Measurements from ENCODE around the gene ACBD6.

ACBD6 gene

GRCh38 chr1:180249725-180250498 is 252.5 kb downstream of the ACBD6 start:
- in situ Hi-C loops (cut with HindIII; ENCODE audit: low pct_ligation_motif_present, low sequenced_read_pairs), result no loop called here
- TF ChIP-seq CTCF (IDR thresholded peaks at IDR 0.05; ENCODE audit: low read depth, low read length, missing control alignments), result no peak
- H3K27me3 ChIP-seq (replicated peaks), result no peaks in the 10 kb centered on the region
- no peaks in the 10 kb centered on the region for H3K36me3 ChIP-seq (replicated peaks)
- H3K4me3 ChIP-seq (ENCODE audit: low read depth, low read length), result no peak overlapping the region
- no peak overlapping the region for H3K27ac ChIP-seq
- no peak for DNase-seq

- peak; percentile 36 for TF ChIP-seq CTCF (IDR thresholded peaks at IDR 0.05; ENCODE audit: low read depth, low read length, missing control alignments)
- H3K27ac ChIP-seq, result no peak overlapping the region
- peaks cover 4% of the 10 kb centered on the region for H3K27me3 ChIP-seq (replicated peaks)
- in situ Hi-C loops (cut with HindIII; ENCODE audit: low pct_ligation_motif_present, low sequenced_read_pairs), result no loop called here
- H3K36me3 ChIP-seq (replicated peaks), result no peaks in the 10 kb centered on the region
- no peak for DNase-seq
- no peak overlapping the region for H3K4me3 ChIP-seq (ENCODE audit: low read depth, low read length)
Measured at GRCh38 chr1:180248731-180249681, 253.4 kb downstream of the ACBD6 start.

- Histone ChIP-seq H3K36me3 (replicated peaks) (no peaks in the 10 kb centered on the region), H3K4me3 (ENCODE audit: low read depth, low read length) (no peak overlapping the region), H3K27me3 (replicated peaks) (peaks cover 4% of the 10 kb centered on the region), H3K27ac (no peak overlapping the region)
- DNase-seq, result no peak
- in situ Hi-C loops (cut with HindIII; ENCODE audit: low pct_ligation_motif_present, low sequenced_read_pairs), result no loop called here
- no peak for TF ChIP-seq CTCF (IDR thresholded peaks at IDR 0.05; ENCODE audit: low read depth, low read length, missing control alignments)
Measured at GRCh38 chr1:180248176-180248575, 254.2 kb downstream of the ACBD6 start.

GRCh38 chr1:180247580-180247979 is 254.8 kb downstream of the ACBD6 start:
- H3K27me3 ChIP-seq (replicated peaks), result peaks cover 7% of the 10 kb centered on the region
- TF ChIP-seq CTCF (IDR thresholded peaks at IDR 0.05; ENCODE audit: low read depth, low read length, missing control alignments), result no peak
- no peak overlapping the region for H3K27ac ChIP-seq
- DNase-seq, result no peak
- in situ Hi-C loops (cut with HindIII; ENCODE audit: low pct_ligation_motif_present, low sequenced_read_pairs), result no loop called here
- no peak overlapping the region for H3K4me3 ChIP-seq (ENCODE audit: low read depth, low read length)
- no peaks in the 10 kb centered on the region for H3K36me3 ChIP-seq (replicated peaks)

GRCh38 chr1:180247061-180247460 is 255.3 kb downstream of the ACBD6 start:
- in situ Hi-C loops (cut with HindIII; ENCODE audit: low pct_ligation_motif_present, low sequenced_read_pairs), result no loop called here
- Histone ChIP-seq H3K36me3 (replicated peaks) (no peaks in the 10 kb centered on the region), H3K27ac (no peak overlapping the region), H3K4me3 (ENCODE audit: low read depth, low read length) (no peak overlapping the region), H3K27me3 (replicated peaks) (peaks cover 9% of the 10 kb centered on the region)
- DNase-seq, result no peak
- TF ChIP-seq CTCF (IDR thresholded peaks at IDR 0.05; ENCODE audit: low read depth, low read length, missing control alignments), result no peak

All from brain microvascular endothelial cell (primary cell).